HUES64 (cell line): Measurements from ENCODE around the gene PARP16. TPM values are rescaled to one million over a fixed set of nuclear protein-coding genes. Genes with fewer than 3 reads are reported as not detected.
A peak's percentile ranks its signal among the peaks of the same experiment; 100 is the strongest.

Experiments used
- H3K27ac ChIP-seq: 2 replicates; pipeline ENCODE4 v1.7.0; 2013; ENCODE audit warnings: low read depth, low read length, inconsistent platforms
- H3K27me3 ChIP-seq: 2 replicates; pipeline ENCODE4 v1.6.1; 2013; ENCODE audit warnings: mild to moderate bottlenecking, low read length; ENCODE audit not compliant: insufficient read depth
- H3K36me3 ChIP-seq: 2 replicates; pipeline ENCODE4 v1.6.1; 2013; ENCODE audit warnings: mild to moderate bottlenecking, low read length; ENCODE audit not compliant: insufficient read depth
- H3K4me1 ChIP-seq: 2 replicates; pipeline ENCODE4 v1.6.1; 2013; ENCODE audit warnings: mild to moderate bottlenecking, low read length, moderate library complexity; ENCODE audit not compliant: insufficient read depth
- H3K4me3 ChIP-seq: 2 replicates; pipeline ENCODE4 v1.5.1; 2013; ENCODE audit warnings: mild to moderate bottlenecking, low read length, moderate library complexity
- H3K9ac ChIP-seq: 2 replicates; pipeline ENCODE4 v1.6.1; 2013; ENCODE audit warnings: mild to moderate bottlenecking, low read depth, low read length
- H3K9me3 ChIP-seq: 2 replicates; pipeline ENCODE4 v1.6.1; 2013; ENCODE audit warnings: low read depth, low read length; ENCODE audit not compliant: insufficient read depth
- WGBS: fragments of 150-250, 120-280 bp; methylation state at CpG from one replicate; pipeline ENCODE4 v1.1.7; 2013; ENCODE audit warnings: missing lambda C conversion rate; 5-methylcytosine and 5-hydroxymethylcytosine counted together
- polyA plus RNA-seq, 2 experiments: library from polyadenylated mRNA; stranded (reverse); fragments of 50-300 nt; gene quantifications; one replicate each; pipeline ENCODE4 v1.2.3, GENCODE V29; 2013

PARP16 gene, protein sequence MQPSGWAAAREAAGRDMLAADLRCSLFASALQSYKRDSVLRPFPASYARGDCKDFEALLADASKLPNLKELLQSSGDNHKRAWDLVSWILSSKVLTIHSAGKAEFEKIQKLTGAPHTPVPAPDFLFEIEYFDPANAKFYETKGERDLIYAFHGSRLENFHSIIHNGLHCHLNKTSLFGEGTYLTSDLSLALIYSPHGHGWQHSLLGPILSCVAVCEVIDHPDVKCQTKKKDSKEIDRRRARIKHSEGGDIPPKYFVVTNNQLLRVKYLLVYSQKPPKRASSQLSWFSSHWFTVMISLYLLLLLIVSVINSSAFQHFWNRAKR
- polyA plus RNA-seq (2013, experiment 1 of 2): 6.7 TPM
- 6.8 TPM for polyA plus RNA-seq (2013, experiment 2 of 2)

DNA sequence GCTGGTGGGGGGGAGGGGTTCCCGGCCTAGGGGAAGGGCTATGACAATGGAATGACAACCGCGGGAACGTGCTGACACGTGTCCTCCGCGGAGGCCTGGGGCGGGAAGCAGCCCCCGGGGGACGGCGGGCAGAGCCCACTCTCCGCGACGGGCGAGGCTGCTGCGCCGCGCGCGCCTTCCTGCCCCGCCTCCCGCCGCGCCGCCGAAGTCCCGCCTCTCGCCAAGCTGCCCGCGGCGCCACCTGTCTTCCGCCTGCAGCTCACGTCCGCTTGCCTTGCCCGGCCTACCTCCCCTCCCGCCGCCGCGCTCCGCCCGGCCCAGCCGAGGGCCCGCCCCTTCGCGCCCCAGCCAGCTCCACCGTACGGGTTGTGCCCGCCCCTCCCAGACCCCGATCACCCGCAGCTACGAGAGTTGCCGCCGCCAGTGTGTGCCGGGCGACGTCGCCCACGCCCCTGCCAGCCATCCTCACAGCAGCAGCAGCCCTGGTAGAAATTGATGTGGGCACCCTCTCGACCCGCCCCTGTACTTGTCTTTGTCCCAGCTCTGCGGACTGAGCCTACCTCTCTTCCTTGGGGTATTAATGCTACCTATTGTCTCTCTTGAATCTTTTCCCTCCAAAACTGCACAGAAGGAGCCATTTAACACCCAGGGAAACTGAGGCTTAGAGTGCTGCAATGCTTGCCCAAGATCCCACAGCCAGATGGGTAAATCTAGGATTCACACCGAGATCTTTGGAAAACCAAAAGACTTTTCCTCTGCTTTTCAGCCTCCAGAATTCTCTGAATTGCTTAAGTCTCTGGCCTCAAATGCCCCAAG, at the start of gene PARP16:
PARP16 (minus strand) TSS at position 180 of the 816 bp plus-strand sequence. CDS start 457 bp downstream, outside the sequence.
- 2% methylated on average over 62 of the region's 62 CpGs for WGBS
- Histone ChIP-seq H3K9me3 (no peaks in the 10 kb centered on the region), H3K9ac (peak within 1 kb of the TSS; percentile 80), H3K27me3 (peaks cover 12% of the 10 kb centered on the region), H3K36me3 (no peaks in the 10 kb centered on the region), H3K4me3 (peak within 1 kb of the TSS; percentile 68), H3K4me1 (peaks cover 13% of the 10 kb centered on the region), H3K27ac (peak within 1 kb of the TSS; percentile 73)

DNA sequence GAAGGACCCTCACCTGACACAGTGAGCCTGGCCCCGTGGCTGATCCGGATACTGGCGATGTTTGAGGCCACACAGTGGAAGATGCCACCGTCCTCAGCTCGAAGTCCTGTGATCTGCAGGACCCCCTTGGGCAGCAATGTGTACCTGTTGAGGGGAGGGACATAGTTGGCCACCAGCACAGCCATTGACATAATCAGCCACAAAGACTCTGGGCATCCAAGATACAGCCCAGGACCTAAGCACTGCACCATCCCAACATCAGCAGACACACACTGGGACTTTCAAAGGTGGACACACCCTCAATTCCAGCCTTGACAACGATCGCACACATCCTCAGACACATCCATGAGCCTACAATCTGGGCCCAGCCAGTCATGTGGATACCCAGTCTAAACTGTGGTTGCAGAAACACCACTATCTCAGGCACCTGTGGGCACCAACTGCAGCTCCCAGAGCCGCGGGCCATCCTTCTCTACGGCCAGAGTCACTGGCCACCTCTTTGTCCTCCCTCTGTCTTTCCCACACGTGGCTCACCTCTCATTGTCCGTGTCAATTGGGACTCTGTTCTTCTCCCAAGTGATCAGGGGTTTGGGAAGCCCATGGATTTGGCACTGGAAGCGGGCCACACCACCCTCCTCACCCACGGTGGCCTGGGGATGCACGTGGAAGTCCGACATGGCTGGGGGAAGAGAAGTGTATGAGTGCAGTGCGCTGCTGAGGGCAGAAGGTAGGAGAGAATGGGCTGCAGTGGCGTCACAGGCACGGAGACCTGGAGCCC, 48.8 kb upstream of the PARP16 start:
- H3K4me1 ChIP-seq: peaks cover 44% of the 10 kb centered on the region
- WGBS: 91% methylated on average over 19 of the region's 19 CpGs

DNA sequence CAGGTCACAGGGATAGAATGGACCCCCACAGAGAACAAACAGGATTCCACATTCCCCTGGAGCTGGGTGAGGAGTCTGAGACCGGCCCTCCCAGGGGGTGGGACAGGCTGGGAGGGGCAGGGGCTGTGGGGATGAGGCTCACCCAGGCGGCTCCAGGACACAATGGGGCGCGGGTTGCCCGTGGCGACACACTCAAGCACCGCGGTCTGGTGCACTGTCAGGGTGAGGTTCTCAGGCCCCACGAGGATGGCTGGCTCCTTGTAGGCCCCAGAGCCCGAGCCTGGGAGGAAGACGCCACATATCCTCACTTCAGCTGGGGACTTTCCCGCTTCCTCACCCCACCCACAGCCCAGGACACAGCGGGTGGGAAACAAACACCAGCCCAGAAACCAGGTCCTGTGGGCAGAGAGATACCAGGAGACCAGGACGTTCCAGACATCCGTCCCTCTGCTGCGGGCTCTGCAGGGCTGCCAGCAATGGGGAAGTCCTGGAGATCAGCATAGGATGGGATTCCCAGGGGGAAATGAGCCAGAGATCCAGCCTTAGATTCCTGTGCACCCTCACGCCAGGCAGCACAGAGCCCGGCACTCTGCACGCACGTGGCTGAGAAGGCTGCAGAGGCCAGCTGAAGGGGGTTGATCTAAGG, 48.0 kb upstream of the PARP16 start:
- Histone ChIP-seq H3K27ac (no peak overlapping the region), H3K4me1 (peaks cover 37% of the 10 kb centered on the region), H3K27me3 (no peaks in the 10 kb centered on the region), H3K9ac (no peak overlapping the region), H3K4me3 (no peak overlapping the region), H3K36me3 (peaks cover 24% of the 10 kb centered on the region), H3K9me3 (no peaks in the 10 kb centered on the region)
- 46% methylated on average over 20 of the region's 20 CpGs for WGBS

More for the DNA sequence above, 48.8 kb upstream of the PARP16 start:
- H3K27me3 ChIP-seq: no peaks in the 10 kb centered on the region
- peaks cover 17% of the 10 kb centered on the region for H3K36me3 ChIP-seq
- no peak overlapping the region for H3K27ac ChIP-seq
- H3K9me3 ChIP-seq: no peaks in the 10 kb centered on the region
- H3K4me3 ChIP-seq: no peak overlapping the region
- H3K9ac ChIP-seq: no peak overlapping the region

DNA sequence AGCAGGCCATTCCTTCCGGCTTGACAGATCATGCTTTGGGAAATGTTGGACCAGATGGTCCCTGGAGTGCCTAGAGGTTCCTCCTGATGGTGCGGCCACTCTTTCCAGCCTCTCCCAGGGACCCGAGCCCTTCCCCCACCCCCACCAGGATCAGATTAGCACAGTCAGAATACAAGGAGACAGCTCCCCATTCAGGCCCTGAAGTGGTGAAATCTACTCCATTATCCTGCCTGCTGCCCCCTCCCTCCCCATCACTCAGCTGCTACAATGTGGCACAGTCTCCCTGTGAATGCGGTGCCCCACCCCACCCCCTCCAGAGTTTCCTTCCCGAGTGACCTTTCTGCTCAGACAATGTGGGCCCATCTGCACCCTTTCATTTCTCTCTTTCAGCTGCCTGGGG, 47.2 kb upstream of the PARP16 start:
- Histone ChIP-seq H3K4me3 (no peak overlapping the region), H3K36me3 (peaks cover 31% of the 10 kb centered on the region), H3K4me1 (peaks cover 32% of the 10 kb centered on the region), H3K9me3 (no peaks in the 10 kb centered on the region), H3K9ac (no peak overlapping the region), H3K27me3 (no peaks in the 10 kb centered on the region), H3K27ac (no peak overlapping the region)
- 54% methylated on average over 5 of the region's 5 CpGs for WGBS

DNA sequence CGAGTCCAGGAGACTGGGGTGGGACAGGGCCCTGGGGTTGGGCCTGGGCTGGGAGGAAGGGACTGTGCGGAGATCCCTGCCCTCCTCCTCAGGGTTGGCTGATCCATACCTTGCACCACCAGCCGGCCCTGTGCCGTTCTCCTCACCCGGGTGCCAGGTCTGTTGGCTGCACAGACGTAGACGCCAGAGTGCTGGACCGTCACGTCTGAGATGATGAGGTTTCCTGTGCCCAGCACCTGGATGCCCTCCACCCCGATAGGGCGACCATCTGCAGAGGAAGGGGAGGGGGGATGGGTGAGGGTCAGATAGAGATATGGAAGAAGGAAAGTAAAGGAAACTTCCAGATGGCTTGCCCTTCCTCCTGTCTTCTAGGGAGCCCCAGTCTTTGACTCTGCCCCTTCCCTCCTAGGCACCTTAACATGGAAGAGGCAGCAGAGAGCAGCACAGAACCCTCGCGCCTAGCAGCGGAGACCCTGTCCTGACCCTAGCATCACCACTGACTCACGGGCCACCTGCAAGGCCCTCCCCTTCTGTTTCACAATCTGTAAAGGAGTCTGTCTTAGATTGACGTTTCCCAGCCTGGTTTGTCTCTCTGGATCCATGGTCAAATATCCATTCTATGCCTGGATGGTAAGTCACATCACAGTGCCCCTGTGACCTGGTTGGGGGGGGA, 46.6 kb upstream of the PARP16 start:
- H3K27me3 ChIP-seq: no peaks in the 10 kb centered on the region
- 87% methylated on average over 16 of the region's 16 CpGs for WGBS
- peaks cover 32% of the 10 kb centered on the region for H3K4me1 ChIP-seq
- H3K4me3 ChIP-seq: no peak overlapping the region
- H3K36me3 ChIP-seq: peaks cover 36% of the 10 kb centered on the region
- H3K9ac ChIP-seq: no peak overlapping the region
- no peaks in the 10 kb centered on the region for H3K9me3 ChIP-seq
- H3K27ac ChIP-seq: no peak overlapping the region

DNA sequence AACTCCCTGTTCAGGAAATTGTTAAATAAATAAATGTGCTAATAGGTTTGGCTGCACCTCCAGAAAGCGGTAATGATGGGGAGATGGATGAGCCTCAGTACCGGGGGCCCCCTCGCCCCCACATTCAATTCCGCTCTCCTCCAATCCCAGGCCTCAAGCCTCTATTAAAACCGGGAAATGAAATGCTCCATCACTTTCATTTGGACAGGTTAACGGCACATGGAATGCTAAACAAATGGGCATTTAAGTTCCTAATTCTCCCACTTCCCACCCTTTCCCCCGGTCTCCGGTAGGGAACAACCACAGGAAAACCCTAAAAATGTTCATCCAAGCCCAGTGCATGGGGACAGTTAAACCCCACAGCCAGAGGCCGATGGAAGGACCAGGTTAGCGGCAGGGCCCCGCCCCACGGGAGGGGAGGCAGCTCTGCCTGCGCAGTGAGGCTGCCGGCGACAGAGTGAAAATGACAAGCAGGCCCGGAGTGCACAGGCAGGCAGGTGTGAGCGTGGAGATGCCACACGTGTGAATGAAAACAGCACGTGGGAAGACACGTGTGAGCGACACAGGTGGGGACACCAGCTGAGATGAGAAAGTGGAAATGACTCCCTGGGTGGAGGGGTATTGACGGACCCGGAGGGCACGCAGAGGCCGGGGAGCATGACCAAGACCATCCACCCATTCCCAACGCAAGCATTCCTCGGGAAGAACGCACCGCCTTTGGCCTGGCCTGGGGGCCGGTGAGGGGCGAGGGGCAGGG, 45.9 kb upstream of the PARP16 start:
- Histone ChIP-seq H3K4me1 (peaks cover 32% of the 10 kb centered on the region), H3K9ac (no peak overlapping the region), H3K27ac (no peak overlapping the region), H3K9me3 (no peaks in the 10 kb centered on the region), H3K4me3 (no peak overlapping the region), H3K27me3 (no peaks in the 10 kb centered on the region), H3K36me3 (peaks cover 36% of the 10 kb centered on the region)
- 94% methylated on average over 31 of the region's 31 CpGs for WGBS

DNA sequence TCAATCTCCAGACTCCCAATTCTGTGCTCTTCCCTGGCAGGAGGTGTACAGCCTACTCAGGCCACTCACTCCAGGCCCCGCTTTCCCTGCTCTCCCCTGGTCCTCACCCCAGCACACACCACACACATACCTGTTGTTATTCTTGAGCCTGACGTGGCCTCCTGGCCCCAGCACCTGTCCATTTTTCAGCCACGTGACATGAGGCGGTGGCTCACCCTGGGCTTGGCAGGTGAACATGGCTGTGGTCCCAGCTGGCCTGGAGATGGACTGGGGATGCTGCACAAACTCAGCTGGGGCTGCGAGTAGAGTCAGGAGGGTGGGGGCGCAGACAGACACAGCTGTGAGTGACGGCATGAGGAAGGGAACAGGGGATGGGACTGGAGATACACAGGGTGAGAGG, 45.1 kb upstream of the PARP16 start:
- WGBS: 95% methylated on average over 6 of the region's 7 CpGs
- Histone ChIP-seq H3K36me3 (peaks cover 36% of the 10 kb centered on the region), H3K27me3 (no peaks in the 10 kb centered on the region), H3K27ac (no peak overlapping the region), H3K4me3 (no peak overlapping the region), H3K4me1 (peaks cover 32% of the 10 kb centered on the region), H3K9ac (no peak overlapping the region), H3K9me3 (no peaks in the 10 kb centered on the region)

DNA sequence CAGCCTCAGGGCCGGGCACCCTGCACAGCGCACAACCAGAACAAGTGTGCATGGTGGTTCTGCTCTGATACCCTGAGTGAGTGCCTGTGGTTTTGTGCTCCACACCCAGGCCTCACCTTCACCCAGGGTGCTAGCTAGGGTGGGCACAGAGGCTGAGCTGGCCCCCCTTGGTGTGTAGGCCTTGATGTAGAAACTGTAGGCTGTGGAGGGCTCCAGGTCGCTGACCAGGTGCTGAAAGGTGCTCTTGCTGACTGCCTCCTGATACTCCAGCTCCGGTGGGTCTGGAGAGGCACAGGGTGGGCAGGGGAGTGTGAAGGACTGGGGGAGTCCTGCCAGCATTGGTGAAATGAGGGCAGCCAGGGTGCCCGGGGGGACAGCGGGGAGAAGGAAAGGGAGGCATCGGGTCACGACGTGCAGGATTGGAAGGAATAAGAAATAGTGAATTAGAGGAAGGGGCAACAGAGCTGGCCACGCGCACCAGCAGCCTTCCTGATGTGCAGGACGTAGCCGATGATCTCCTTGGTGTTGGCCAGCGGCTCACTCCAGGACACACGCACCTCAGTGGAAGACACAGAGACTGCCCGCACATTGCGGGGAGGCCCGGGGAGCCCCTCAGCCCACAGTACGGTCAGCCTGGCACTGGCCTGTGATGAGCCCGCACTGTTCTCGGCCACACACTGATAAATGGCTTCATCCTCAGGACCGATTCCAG, 44.4 kb upstream of the PARP16 start:
- H3K4me1 ChIP-seq: peaks cover 24% of the 10 kb centered on the region
- WGBS: 93% methylated on average over 22 of the region's 22 CpGs
- H3K4me3 ChIP-seq: no peak overlapping the region
- no peaks in the 10 kb centered on the region for H3K27me3 ChIP-seq
- no peak overlapping the region for H3K9ac ChIP-seq
- no peak overlapping the region for H3K27ac ChIP-seq
- H3K36me3 ChIP-seq: peaks cover 36% of the 10 kb centered on the region
- H3K9me3 ChIP-seq: no peaks in the 10 kb centered on the region

DNA sequence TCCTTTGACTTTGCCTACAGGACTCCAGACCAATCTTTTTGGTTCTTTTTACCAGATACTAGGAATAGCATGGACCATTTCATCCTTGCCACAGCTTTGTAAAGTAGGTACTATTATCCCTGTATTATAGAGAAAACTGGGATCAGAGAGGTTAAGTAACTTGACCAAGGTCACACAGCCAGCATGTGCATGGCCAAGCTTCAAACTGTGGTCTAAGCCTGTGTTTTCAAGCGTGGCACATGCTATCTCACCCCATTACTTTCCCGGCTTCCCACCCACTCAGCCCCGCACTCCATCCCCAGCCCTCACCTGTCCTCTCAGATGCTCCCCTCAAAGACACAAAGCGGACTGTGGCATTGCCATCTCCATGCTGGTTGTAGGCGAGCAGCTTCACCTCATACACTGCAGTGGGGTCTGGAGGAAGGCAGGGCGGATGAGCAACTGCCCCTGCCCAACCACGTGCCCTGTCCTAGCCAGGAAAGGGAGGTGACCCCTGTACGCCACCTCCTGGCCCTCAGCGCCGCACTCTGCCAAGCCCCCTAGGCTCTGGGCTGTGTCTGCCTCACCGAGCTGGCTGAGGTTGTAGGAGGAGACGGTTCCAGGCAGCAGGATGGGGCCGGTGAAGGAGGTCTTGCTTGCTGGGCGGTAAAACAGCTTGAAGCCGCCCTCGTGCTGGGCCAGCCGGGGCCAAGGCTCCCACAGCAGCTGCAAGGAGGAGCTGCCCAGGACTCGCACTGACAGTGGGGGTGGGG, 43.5 kb upstream of the PARP16 start:
- H3K9me3 ChIP-seq: no peaks in the 10 kb centered on the region
- peaks cover 36% of the 10 kb centered on the region for H3K36me3 ChIP-seq
- H3K27ac ChIP-seq: no peak overlapping the region
- H3K4me3 ChIP-seq: no peak overlapping the region
- WGBS: 88% methylated on average over 18 of the region's 18 CpGs
- H3K9ac ChIP-seq: no peak overlapping the region
- H3K27me3 ChIP-seq: no peaks in the 10 kb centered on the region
- H3K4me1 ChIP-seq: peaks cover 20% of the 10 kb centered on the region
